ENCODE measurements around the gene SELPLG.

SELPLG gene

DNA sequence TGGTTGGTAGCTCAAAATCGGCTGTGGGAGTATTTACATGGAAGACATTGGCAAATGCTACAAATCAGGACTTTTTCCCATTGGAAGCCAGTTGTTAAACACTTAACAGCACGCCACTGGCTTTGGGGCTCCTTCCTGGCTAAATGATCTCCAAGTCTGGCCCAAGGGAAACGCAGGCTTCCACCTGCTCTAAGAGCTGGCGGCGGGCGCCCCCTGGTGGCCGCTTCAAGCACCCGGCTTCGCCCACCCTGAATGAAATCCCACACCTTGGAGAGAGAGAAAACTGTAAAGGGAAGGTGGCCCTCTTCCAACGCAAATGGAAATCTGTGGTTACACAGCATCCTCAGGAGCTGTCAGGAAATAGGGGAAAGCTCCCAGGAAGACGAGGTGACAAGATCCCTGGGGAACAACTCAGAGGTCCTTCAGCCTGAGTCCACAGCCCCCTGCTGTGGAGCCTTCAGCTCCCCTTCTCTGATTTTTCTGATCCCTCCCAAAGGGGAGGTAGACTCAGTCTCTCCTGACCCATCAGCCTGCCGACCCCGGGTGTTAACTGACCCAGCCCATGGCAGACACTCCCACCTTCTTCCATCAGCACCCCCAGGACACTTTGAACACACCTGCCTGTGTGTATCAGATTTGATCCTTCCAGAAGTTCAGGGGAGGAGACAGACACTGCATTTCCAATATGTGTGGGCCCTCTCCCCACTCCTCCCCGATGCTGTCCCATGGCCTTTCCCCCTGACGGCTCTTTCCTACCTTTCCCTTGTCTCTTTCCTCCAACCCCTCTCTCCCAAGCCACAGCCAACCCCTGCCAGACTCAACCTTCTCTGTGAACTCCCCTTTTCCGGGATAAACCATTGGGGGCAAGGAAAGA lies 15.4 kb downstream of the SELPLG start:
- no peak for FAIRE-seq

DNA sequence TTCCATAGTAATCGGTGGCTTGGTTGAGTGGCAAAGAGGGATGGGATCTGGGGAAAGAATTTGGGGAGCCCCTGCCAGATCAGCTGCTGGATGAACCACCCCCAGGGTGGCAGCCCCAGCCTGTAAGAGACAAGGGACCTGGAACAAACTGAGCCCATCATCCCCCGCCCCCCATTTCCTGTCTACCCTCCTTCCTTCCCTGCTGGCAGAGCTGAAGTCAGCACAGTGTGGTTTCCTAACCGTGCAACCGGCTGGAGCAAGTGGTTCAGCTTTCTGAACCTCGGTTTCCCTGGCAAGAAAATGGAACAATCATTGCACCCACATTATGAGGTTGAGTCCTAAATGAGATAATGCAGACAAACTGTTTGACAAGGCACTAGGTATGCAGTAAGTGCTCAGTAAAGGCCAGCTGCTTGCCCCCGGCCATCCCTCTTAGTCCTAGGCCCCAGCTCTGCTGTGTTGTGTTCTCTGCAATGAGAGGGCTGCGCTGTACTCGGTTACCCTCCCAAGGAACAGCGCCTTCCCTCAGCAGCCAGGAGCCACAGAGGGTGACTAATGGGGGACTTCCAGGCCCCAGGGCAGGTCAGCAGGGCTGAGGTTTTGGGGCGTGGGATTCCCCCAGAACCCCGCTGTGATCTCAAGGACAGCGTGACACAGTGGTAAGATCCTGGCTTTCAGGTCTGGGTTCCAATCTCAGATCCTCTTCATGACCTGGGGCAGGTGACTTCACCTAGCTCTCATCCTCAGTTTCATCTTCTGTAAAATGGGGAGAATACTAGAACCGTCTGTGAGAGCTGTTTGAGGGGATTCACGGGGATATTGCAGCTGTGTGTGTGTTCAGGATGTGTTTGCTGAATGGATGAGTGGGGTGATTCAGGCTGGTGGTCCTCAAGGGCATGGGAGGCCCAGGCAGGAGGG lies 16.5 kb downstream of the SELPLG start:
- FAIRE-seq, result no peak

DNA sequence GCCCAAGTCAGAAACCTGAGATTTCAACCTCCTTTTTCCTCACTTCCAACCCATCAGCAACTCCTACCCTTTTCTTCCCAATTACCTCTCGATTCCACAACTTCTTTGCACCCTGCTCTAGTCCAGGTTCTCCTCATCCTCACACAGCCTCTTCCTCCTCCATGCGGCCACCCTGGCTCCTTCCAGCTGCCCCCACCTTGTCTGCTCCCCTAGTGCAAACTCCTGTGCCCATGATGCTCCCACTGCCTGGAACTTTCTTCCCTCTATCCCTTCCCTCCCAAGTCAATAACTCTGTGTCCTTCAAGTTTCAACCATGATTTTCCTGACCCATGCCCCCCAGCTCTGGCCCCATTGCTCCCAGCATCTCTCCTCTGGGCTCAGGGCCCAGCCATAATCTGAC lies 17.3 kb downstream of the SELPLG start:
- no peak for FAIRE-seq

DNA sequence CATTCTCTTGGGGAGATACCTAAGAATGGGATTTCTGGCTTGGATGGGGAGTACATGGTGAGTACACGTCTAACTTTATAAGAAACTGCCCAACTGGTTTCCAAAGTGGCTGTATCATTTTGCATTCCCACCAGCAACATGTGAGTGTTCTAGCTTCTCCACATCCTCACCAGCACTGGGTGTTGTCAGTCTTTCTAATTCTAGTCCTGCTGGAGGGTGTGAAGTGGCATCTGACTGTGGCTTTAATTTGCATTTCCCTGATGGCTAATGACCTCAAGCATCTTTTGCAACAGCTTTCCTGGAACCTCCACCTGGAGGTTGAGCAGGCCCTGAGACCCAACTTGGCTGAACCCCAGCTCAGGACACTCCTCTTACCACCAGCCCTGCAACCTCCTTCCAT lies 17.8 kb downstream of the SELPLG start:
- FAIRE-seq, result no peak

DNA sequence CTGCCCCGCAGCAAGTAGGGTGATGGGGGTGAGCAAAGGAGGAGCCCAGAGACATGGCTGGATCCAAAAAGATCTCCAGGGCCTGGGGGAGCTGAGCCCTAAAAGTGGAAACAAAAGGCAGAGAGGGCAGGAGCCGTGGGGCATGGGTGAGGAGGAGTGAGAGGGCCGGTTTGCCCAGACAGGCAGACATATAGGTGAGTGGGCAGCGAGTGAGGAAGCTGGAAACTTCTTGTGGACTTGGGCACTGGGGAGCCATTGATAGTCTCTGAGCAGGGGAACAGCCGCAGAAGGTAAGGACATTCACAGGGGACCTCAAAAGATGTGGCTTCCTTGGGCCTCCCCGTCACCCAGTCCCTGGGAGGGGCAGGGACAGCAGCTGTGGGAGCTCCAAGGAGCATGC lies 19.1 kb downstream of the SELPLG start:
- FAIRE-seq, result no peak

DNA sequence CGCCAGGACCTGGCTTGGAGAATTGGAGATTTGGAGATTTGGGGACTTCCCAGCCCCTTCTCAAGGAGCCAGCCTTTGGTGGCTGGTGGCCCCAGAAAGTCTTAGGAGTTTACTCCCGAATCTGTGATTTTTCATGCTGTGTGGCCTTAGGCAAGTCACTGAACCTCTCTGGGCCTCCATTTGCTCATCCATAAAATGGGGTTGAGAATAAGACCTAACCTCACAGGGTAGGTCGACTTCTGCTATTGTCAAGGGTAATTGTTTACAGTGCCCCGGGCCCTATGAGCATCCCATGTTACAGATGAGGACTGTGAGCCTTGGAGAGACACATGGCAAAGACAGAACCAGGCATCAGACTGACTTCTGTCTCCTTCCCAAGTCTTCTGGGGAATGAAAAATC lies 19.7 kb downstream of the SELPLG start:
- FAIRE-seq, result no peak

DNA sequence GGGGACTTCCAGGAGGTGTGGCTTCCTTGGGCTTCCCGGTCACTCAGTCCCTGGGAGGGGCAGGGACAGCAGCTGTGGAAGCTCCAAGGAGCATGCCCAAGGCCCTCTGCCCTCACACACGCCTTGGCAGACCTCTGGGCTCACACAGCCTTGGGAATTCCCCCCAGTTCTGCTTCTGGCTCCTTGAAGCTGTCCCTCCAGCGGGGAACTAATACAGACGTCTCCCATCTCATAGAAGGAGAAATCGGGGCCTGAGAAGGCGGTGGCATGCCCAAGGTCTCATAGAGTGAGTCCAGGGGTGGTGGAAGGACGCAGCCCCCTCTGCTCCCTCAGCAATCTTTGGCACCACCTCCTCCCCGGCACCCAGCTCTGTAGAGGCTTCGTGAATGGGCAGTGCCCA lies 20.1 kb downstream of the SELPLG start:
- no peak for FAIRE-seq

DNA sequence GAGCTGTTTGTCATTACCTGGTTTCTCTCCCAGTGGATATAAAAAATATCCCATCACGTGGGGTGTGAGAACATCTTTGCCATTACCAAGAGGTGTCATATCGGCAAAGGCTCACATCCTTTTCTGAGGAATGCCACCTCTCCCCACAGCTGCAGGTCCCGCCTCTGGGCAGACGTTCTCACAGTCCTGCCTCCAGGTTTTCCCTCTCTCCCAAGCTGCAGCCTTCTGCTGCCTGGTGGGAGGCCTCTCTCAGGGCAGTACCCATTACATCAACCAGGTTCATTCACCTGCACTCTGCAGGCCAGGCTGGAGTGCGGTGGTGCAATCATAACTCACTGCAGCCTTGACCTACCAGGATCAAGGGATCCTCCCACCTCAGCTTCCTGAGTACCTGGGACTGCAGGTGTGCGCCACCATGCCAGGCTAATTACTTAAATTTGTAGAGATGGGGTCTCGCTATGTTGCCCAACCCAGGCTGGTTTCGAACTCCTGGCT lies 20.9 kb downstream of the SELPLG start:
- no peak for FAIRE-seq

DNA sequence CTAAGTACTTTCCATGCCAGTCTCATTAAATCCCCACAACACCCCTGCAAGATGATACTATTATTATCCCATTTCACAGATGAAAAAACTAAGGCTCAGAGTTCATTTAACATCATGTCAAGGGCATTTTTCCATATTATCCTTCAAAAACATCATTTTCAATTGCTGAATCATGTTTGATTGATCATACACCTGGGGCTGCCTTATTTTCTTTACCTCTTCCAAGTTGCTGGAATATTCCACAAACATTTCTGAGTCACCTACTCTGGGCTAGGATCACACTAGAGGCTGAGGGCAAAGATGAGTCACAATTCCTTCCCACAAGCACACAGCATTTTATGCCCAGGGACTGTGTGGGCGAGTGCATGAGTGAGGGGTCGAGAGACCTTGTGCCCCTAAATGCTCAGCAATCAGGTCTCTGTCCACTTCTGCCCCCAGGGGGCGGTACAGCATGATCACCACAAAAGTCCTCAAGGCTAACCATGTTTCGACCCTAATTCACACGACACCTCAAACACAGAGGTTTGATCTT lies 21.7 kb downstream of the SELPLG start:
- no peak for FAIRE-seq

DNA sequence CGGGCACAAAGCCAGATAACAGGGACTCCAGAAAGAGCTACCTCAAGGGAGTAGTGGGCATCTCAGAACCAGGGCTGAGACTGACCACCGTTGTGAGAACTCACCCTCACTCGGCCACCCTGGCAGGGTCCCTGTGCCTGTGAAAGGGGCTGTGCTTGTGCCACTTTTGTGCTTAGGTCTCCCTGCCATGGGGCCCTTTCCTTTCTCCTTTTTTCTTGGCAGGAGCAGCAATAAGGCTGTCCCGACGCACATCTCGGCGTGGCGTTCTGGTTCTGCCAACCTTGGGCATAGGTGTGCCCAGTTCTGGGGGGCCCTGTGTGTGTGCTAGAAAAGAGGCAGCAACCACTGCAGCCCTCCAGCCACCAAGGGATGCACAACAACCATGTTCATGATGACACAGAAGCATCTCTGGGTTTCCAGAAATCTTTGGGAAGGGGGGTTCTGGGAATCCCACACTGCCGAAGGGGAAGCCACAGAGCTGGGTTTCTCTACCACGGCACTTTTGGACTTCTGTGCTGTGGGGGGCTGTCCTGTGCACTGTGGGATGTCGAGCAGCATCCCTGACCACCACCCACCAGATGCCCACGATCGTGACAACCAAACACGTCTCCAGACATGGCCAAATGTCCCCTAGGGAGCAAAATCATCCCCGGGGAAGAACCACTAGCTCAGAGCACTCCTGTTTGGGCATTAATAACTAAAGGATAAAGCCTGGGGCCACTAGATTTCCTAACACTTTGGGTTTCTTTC lies 22.7 kb downstream of the SELPLG start:
- no peak for FAIRE-seq

DNA sequence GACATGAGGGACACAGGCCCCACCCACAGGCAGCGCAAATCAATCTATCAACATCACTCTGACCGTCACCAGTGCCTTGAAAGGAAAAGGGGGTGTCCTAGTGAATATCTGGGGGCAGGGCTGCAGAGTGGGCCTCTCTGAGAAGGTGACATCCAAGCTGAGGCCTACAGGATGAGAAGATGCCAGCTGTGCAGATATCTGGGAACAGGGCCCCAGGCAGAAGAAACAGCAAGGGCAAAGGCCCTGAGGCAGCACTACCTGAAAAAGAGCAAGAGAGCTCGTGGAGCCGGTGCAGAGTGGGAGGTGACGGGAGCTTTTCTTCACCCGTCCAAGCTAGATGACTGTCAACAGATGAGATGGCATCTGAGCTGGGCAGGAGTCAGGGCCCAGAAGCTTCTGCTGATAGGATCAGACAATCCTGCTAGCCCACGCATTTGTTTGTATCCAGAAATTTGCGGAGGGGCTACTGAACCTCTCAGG lies 23.3 kb downstream of the SELPLG start:
- FAIRE-seq, result no peak

DNA sequence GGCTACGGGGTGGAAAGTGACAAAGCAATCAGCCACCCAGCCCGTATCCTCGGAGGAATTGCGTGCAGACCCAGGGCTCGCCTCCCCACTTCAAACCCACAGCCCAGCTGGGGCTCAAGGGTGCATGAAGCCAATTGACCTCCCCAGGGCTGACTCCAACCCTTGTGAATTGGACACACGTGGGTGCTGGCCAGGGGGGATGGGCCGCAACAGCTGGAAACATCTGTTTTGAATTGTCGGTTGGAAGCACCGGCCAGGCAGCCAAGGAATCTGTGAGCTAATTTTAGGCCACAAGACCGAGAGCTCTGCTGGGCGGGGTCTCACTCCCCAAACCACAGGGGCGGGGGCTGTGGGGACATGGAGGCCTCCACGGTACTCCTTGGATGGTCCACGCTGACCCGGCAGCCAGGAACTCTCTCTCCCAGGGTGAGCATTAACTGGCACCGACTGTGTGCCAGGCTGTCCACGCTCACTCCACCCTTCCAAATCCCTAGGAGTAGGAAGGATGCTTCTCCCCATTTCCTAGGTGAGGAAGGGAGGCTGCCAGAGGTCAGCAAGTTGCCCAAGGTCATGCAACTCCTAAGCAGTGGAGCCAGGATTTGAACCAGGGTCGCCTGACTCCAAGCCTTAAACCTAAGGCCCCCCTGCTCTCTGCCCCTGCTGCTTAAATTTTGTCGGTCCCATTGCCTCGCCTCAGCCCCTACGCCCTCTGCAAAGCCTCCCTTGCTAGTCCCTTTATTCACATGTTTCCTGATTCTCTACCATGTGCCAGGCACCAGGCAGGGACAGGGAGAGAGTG lies 24.0 kb downstream of the SELPLG start:
- no peak for FAIRE-seq

DNA sequence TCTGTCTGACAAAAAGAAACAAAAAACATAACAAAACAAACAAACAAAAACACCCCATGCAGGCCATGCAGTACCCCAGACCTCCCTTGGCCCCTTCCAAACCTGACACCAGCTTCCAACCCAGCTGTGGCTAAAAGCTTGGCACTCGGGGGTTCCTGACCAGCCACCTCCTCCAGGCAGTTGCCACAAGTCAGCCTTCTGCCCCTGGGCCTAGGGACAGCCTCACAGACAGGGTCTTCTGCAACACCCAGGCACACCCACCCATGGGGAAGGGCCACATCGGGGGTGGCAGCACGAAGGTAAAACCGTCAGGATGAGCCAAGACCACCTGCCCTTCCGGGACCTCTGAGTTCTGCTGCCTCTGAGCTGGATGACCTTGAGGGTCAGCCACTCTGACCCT lies 25.1 kb downstream of the SELPLG start:
- FAIRE-seq, result no peak

DNA sequence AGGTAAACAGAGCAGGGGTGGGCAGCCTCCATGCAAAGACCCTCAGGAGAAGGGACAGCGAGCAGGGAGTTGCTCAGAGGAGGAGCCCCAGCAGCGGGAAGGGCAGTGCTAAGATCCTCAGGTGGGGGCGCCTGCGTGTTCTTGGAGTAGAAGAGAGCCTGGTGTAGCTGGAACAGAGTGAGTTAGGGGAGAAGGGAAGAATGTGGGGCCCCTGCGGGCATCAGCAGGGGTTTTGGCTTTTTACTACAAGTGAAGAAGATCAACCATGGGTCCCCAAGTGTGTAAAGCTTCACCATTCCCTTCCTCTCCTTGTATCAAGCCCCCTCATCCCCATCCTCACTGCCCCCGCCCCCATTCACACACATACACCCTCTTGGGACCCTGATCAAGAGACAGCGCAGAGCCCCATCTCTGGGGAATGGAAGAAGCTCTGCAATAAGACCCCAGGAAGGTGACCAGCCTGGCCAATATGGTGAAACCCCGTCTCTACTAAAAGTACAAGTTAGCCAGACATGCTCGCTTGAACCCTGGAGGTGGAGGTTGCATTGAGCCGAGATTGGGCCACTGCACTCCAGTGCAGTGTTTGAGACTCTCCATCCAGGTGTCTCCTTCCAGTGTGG lies 25.6 kb downstream of the SELPLG start:
- no peak for FAIRE-seq

DNA sequence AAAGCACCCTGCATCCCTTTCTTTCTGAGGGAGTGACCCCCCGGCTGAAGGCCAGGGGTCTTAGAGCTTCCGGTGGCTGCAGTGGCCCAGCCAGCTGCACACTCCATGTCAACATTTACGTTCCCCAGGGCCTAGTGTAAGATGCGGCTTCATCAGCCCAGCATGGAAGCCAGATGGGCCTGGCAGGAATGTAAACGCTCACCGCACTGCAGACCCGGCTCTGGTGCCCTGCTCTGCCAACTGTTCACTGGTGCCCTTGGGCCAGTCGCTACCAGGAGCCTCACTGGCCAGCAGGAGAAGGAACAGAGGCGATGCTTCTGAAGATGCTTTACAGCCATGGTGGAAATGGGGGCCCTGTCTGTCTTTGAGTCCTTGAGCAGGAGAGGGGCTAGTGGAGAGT lies 27.2 kb downstream of the SELPLG start:
- no peak for FAIRE-seq

DNA sequence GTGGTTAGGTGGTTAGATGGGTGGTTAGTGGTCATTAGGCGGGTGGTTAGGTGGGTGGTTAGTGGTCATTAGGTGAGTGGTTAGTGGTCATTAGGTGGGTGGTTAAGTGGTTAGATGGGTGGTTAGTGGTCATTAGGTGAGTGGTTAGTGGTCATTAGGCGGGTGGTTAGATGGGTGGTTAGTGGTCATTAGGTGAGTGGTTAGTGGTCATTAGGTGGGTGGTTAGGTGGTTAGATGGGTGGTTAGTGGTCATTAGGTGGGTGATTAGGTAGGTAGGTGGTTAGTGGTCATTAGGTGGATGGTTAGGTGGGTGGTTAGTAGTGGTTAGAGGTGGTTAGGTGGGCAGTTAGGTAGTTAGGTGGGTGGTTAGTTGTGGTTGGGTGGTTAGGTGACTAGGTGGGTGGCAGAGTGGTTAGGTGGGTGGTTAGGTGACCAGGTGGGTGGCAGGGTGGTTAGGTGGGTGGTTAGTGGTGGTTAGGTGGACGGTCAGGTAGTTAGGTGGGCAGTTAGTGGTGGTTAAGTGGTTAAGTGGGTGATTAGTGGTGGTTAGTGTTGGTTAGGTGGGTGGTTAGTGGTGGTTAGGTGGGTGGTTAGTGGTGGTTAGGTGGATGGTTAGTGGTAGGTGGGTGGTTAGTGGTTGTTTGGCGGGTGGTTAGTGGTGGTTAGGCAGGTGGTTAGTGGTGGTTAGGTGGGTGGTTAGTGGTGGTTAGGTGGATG lies 27.8 kb downstream of the SELPLG start:
- FAIRE-seq, result no peak

DNA sequence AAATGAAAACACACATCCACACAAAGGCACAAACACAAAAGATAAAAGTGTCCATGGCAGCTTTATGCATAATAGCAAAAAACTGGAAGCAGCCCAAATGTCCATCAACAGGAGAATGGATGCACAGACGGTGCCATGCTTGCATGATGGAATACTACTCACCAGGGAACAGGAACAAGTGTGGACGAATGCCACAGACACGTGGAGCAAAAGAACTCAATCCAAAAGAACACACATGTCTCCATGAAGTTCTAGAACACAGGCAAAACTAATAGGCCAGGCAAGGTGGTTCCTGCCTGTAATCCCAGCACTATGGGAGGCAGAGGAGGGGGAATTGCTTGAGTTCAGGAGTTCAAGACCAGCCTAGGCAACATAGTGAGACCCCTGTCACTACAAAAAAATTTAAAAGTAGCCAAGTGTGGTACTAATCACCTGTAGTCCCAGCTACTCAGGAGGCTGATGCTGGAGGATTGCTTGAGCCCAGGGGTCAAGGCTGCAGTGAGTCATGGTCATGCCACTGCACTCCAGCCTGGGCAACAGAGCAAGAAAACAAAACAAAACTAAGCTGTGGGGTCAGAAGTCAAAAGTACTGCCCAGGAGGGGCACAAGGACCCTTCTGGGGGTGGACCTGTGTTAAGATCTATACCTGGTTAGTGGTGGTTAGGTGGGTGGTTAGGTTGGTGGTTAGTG lies 28.5 kb downstream of the SELPLG start:
- FAIRE-seq, result no peak

DNA sequence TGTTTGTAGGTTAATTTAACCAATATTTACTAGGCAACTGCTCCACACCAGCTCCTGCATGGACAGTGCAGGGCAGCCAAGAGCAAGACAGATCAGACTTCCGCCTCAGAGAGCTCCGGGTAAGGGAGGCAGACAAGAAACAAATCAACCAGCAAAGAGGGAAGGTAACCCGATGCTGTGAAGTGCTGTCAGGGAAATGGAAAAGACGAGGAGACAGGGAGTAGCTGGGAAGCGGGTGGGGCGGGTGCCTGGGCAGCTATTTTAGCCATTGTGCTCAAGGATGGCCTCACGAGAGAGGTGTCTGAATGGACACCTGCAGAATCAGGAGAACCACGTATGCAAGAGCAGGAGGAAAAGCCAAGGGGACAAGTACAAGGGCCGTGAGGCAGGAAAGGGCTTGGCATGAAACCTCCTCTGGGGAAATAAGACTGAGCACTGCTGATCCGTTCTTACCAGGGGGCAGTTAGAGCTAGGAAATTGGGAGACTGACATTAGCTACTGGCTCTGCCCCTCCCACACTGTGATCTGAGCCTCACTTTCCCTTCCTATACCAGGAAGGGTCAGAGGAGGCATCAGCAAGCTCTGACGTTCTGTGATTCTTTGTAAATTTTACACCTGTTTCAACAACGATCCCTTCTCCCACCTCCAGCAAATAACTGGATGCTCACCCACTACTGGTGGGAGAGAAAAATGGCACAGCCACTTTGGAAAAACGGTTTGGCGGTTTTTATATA lies 29.3 kb downstream of the SELPLG start:
- no peak for FAIRE-seq

DNA sequence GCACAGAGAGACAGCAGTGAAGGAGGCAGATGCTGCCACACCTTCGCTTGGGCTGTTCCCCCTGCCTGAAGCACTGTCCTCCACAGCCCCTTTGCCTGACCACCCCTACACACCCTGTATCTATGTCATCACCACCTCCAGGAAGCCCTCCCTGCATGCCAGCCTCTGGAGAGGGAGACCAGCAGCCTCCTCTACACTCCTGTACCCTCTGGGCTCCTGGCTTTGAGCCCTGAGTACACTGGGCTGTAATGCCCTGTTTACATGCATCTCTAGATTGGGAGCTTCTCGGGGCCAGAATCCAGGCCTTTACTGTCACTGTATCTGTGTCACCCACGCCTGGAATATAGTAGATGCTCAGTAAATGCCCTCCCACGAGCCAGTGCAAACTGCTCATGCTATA lies 30.0 kb downstream of the SELPLG start:
- FAIRE-seq, result no peak

All from A204.1 (cell line).